Measurements from ENCODE around the gene DLG2. TPM values are rescaled to one million over a fixed set of nuclear protein-coding genes. Genes with fewer than 3 reads are reported as not detected.

The DLG2 gene
- total and polyA plus RNA-seq, 2 of the 8 experiments (the other 6 are each of a cell fraction or from before 2014, with no cell fraction given): 1.7 to 14.3 TPM

DNA sequence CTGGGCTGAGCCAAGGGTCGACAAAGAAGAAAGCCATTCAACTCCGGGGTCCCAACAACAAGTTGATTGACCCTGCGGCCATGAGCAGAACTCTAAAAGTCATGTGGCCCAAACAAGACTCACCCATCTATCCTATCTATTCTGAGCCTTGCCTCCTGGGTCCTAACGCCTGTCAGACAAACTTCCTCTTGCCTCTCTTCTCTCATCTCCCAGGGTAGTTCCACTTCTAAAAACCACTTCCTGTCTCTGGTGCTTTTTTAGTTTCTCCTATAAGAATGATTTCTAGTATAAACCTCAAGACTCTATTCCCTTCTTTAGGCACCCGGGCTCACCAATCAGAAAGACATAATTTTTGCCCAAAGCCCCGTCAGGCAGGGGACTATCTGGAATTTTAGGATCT lies 530.2 kb downstream of the DLG2 start:
- no peak overlapping the region for H3K4me3 ChIP-seq (ENCODE audit: extremely low read depth in 1 of 4, insufficient read depth in 2 of 4, low read depth in 3 of 4, low read length in 4 of 4)
- H3K9me3 ChIP-seq (ENCODE audit: insufficient read depth in 2 of 2, low read depth in 1 of 2, low read length in 1 of 2): peaks cover 0 to 2% of the 10 kb centered on the region in 2 experiments; a peak in 1 of 4 replicates
- H2BK15ac ChIP-seq (ENCODE audit: low read length): no peak overlapping the region
- TF ChIP-seq TBP (IDR thresholded peaks at IDR 0.05; ENCODE audit: low read depth, low read length): no peak
- TF ChIP-seq HDAC2 (IDR thresholded peaks at IDR 0.05; ENCODE audit: borderline replicate concordance in 1 of 2, low read depth in 2 of 2, low read length in 2 of 2): no peak
- TF ChIP-seq BCL11A (IDR thresholded peaks at IDR 0.05; ENCODE audit: low read depth in 2 of 2, low read length in 2 of 2): no peak
- no peak overlapping the region for H3K4me2 ChIP-seq (ENCODE audit: insufficient read depth in 1 of 2, low read depth in 2 of 2, low read length in 2 of 2)
- no peak overlapping the region for H3K9ac ChIP-seq (replicated peaks in 1 of 4; ENCODE audit: extremely low read depth in 1 of 4, low read depth in 3 of 4, low read length in 3 of 4)
- H3K56ac ChIP-seq (replicated peaks; ENCODE audit: insufficient read length, low read depth, low read length): no peak overlapping the region
- ChIA-PET POLR2A (ENCODE audit: partially characterized antibody) (no interaction called here), CTCF (ENCODE audit: partially characterized antibody) (no interaction called here)
- no peaks in the 10 kb centered on the region for H3K4me1 ChIP-seq (replicated peaks in 1 of 4; ENCODE audit: control insufficient read depth in 3 of 4, insufficient read depth in 4 of 4, low read length in 3 of 4)
- H2AFZ ChIP-seq (ENCODE audit: low read length): no peak overlapping the region
- no peak overlapping the region for H2BK5ac ChIP-seq (ENCODE audit: low read depth, low read length)
- no peak overlapping the region for H4K91ac ChIP-seq (replicated peaks; ENCODE audit: insufficient read length, low read length)
- H3K27me3 ChIP-seq (replicated peaks in 1 of 4; ENCODE audit: control insufficient read depth in 3 of 4, extremely low read depth in 1 of 4, insufficient read depth in 3 of 4, low read length in 3 of 4): no peaks in the 10 kb centered on the region
- H3K36me3 ChIP-seq (ENCODE audit: control insufficient read depth in 2 of 4, insufficient read depth in 4 of 4, low read length in 3 of 4): no peaks in the 10 kb centered on the region
- H3K79me2 ChIP-seq (ENCODE audit: control insufficient read depth in 1 of 2, insufficient read depth in 2 of 2, low read length in 2 of 2): no peaks in the 10 kb centered on the region
- no peak overlapping the region for H2BK12ac ChIP-seq (ENCODE audit: low read depth, low read length)
- no peaks in the 10 kb centered on the region for H3K23me2 ChIP-seq (ENCODE audit: low read depth, low read length)
- no peak overlapping the region for H2BK120ac ChIP-seq (replicated peaks; ENCODE audit: low read depth, low read length)
- no peak overlapping the region for H4K5ac ChIP-seq (ENCODE audit: insufficient read length, low read depth, low read length)
- DNase-seq (ENCODE audit: low read depth in 1 of 2, low spot score in 2 of 2): no peak
- no peak for FAIRE-seq
- H3K79me1 ChIP-seq (ENCODE audit: low read depth, low read length): no peaks in the 10 kb centered on the region
- H3K23ac ChIP-seq (ENCODE audit: insufficient read length): no peak overlapping the region
- no peak overlapping the region for H4K8ac ChIP-seq (ENCODE audit: extremely low read depth, insufficient read depth, low read length)
- WGBS, 2 experiments (ENCODE audit: extremely low coverage in 1 of 2, insufficient coverage in 1 of 2, insufficient read length in 1 of 2, insufficient replicate concordance in 2 of 2, low coverage in 1 of 2, low lambda C conversion rate in 2 of 2, missing lambda C conversion rate in 1 of 2): 97% methylated on average over 6 of the region's 6 CpGs; no CpG with 5 or more reads in 1 of the 2 experiments
- no peak overlapping the region for H3K4ac ChIP-seq (replicated peaks; ENCODE audit: insufficient read length, low read depth, low read length)
- H2AK5ac ChIP-seq (ENCODE audit: low read depth, low read length): no peak overlapping the region
- H3K14ac ChIP-seq (ENCODE audit: insufficient read length): no peak overlapping the region
- H2BK20ac ChIP-seq (ENCODE audit: low read length): no peak overlapping the region
- no peak overlapping the region for H3K18ac ChIP-seq (ENCODE audit: extremely low read depth, low read length)
- H4K20me1 ChIP-seq (replicated peaks in 1 of 2; ENCODE audit: control insufficient read depth in 1 of 2, insufficient read depth in 2 of 2, low read length in 2 of 2): no peaks in the 10 kb centered on the region
- no peak overlapping the region for H3K27ac ChIP-seq (ENCODE audit: low read depth, low read length)
